GM12891 (cell line): ENCODE data around the gene SLC2A13.
"Not testable (repeated sequence)": the region's sequence is repeated elsewhere in the genome, so short reads cannot be mapped to it uniquely, and the experiment has no call there.

Experiments used
- POLR2A ChIP-seq: IDR thresholded peaks from 2 replicates; pipeline ENCODE4 v1.6.1; 2011; ENCODE audit warnings: low read depth, low read length, control low read depth
- POLR2AphosphoS5 ChIP-seq: IDR thresholded peaks from 2 replicates; pipeline ENCODE4 v1.6.1; 2011; ENCODE audit warnings: low read depth, low read length, control low read depth
- POU2F2 ChIP-seq: IDR thresholded peaks from 2 replicates; pipeline ENCODE4 v1.6.1; 2011; ENCODE audit warnings: low read depth, mild to moderate bottlenecking, control low read depth, low read length, moderate library complexity
- SPI1 ChIP-seq: IDR thresholded peaks from 2 replicates; pipeline ENCODE4 v1.6.1; 2011; ENCODE audit warnings: low read depth, low read length, control low read depth
- TAF1 ChIP-seq: IDR thresholded peaks from 2 replicates; pipeline ENCODE4 v1.6.1; 2011; ENCODE audit warnings: low read depth, low read length, control low read depth

GRCh38 chr12:40047002-40047401 lies 58.9 kb downstream of the SLC2A13 start:
- TF ChIP-seq POLR2A, POLR2AphosphoS5, TAF1, SPI1, POU2F2: not testable (repeated sequence)
